ENCODE results near the gene SORCS2. TPM values are rescaled to one million over a fixed set of nuclear protein-coding genes. Genes with fewer than 3 reads are reported as not detected.

SORCS2 gene
- total RNA-seq, 1 donor from 2014 or later = 10.9 TPM

DNA sequence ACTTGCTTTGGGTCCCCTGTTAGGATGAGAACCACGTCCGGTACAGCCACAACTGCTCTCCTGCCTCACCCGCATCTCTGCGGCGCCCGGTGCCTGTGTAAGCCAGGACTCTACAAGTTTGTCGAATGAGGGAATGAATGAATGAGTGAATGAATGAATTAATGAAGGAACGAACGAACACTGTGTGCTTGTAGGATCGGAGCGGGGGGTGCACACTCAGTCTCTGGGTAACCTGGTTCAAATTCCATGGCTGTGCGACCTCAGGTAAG is 443.8 kb downstream of the SORCS2 start:
- TF ChIP-seq, protein P1, sequence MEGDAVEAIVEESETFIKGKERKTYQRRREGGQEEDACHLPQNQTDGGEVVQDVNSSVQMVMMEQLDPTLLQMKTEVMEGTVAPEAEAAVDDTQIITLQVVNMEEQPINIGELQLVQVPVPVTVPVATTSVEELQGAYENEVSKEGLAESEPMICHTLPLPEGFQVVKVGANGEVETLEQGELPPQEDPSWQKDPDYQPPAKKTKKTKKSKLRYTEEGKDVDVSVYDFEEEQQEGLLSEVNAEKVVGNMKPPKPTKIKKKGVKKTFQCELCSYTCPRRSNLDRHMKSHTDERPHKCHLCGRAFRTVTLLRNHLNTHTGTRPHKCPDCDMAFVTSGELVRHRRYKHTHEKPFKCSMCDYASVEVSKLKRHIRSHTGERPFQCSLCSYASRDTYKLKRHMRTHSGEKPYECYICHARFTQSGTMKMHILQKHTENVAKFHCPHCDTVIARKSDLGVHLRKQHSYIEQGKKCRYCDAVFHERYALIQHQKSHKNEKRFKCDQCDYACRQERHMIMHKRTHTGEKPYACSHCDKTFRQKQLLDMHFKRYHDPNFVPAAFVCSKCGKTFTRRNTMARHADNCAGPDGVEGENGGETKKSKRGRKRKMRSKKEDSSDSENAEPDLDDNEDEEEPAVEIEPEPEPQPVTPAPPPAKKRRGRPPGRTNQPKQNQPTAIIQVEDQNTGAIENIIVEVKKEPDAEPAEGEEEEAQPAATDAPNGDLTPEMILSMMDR (IDR thresholded peaks at IDR 0.05) = no peak
- H3K9me3 Mint-ChIP-seq (ENCODE audit: low read depth) = no peaks in the 10 kb centered on the region
- DNase-seq (ENCODE audit: low spot score) = no peak
- no peak overlapping the region for H3K4me3 Mint-ChIP-seq (ENCODE audit: unreplicated experiment)
- H3K4me1 Mint-ChIP-seq (ENCODE audit: low read depth) = peaks cover under 1% of the 10 kb centered on the region
- H3K27me3 Mint-ChIP-seq (ENCODE audit: low read depth) = peaks cover 32% of the 10 kb centered on the region
- peaks cover 2% of the 10 kb centered on the region for H3K36me3 Mint-ChIP-seq (ENCODE audit: low read depth)
- no peak overlapping the region for H3K27ac Mint-ChIP-seq (ENCODE audit: unreplicated experiment)

DNA sequence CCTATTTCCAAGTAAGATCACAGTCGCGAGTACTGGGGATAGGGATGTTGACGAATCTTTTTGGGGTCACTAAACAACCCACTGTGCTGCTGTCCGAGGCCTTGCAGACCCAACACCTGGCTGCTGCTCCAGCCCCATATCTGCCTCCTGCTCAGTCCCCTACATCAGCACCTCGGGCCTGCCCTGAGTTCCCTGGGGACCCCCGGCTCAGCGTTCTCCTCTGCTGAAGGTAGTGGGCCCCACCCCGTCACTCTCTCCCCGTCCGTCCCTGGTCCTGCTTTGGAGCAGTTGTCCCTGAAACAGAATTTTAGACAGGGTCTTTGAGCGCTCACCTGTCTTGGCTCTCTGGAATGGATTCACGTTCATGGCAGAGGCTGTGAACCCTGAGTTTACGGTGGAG is 444.8 kb downstream of the SORCS2 start:
- no peak overlapping the region for H3K27ac Mint-ChIP-seq (ENCODE audit: unreplicated experiment)

DNA sequence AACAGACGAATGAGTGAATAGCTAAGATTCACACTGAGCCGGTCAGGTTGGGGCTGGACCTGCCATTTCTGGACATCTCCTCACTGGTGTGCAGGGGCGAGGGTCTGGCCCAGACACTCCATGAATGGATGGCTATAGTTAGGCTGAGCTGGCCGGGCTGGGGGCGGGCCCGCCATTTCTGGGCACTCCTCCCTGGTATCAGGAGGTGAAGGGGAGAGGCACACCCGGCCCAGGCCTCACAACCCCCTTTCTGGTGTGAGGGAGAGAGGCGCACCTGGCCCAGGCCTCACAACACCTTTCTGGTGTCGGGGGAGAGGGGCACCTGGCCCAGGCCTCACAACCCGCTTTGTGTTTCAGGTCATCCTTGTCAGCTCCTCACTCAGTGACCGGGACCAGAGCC is 445.6 kb downstream of the SORCS2 start:
- Mint-ChIP-seq H3K4me3 (ENCODE audit: unreplicated experiment) (no peak overlapping the region), H3K27me3 (ENCODE audit: low read depth) (peaks cover 45% of the 10 kb centered on the region), H3K4me1 (ENCODE audit: low read depth) (no peaks in the 10 kb centered on the region), H3K9me3 (ENCODE audit: low read depth) (peaks cover 2% of the 10 kb centered on the region), H3K27ac (ENCODE audit: unreplicated experiment) (no peak overlapping the region), H3K36me3 (ENCODE audit: low read depth) (peaks cover 5% of the 10 kb centered on the region)
- TF ChIP-seq, protein P1 (IDR thresholded peaks at IDR 0.05) = no peak
- no peak for DNase-seq (ENCODE audit: low spot score)

More for the DNA sequence above, 444.8 kb downstream of the SORCS2 start:
- TF ChIP-seq, protein P1 (IDR thresholded peaks at IDR 0.05) = no peak
- Mint-ChIP-seq H3K36me3 (ENCODE audit: low read depth) (peaks cover 5% of the 10 kb centered on the region), H3K27me3 (ENCODE audit: low read depth) (peaks cover 38% of the 10 kb centered on the region), H3K4me3 (ENCODE audit: unreplicated experiment) (no peak overlapping the region), H3K4me1 (ENCODE audit: low read depth) (no peaks in the 10 kb centered on the region), H3K9me3 (ENCODE audit: low read depth) (peaks cover 2% of the 10 kb centered on the region)
- no peak for DNase-seq (ENCODE audit: low spot score)

DNA sequence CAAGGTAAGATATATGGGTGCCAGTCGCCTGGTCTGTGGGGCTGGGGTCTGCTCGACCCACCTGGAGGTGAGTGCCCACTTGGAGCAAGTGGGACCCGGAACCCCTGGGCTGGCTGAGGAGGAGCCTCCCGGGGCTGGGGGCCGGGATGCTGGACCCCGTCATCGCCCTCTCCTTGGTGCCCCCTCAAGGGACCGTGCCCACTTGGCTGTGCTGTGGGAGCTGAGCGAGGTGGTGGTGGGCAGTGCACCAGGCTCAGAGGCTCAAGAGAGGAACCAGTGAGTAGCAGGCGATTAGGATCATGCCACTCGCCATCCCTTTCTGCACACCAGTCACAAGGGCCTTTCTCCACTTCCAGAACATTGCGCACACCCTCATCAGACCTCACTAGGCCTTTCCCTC is 446.2 kb downstream of the SORCS2 start:
- TF ChIP-seq, protein P1 (IDR thresholded peaks at IDR 0.05) = no peak
- H3K9me3 Mint-ChIP-seq (ENCODE audit: low read depth) = peaks cover 2% of the 10 kb centered on the region
- DNase-seq (ENCODE audit: low spot score) = no peak
- peaks cover 5% of the 10 kb centered on the region for H3K36me3 Mint-ChIP-seq (ENCODE audit: low read depth)
- no peak overlapping the region for H3K27ac Mint-ChIP-seq (ENCODE audit: unreplicated experiment)
- no peak overlapping the region for H3K4me3 Mint-ChIP-seq (ENCODE audit: unreplicated experiment)
- H3K27me3 Mint-ChIP-seq (ENCODE audit: low read depth) = peaks cover 44% of the 10 kb centered on the region
- no peaks in the 10 kb centered on the region for H3K4me1 Mint-ChIP-seq (ENCODE audit: low read depth)

DNA sequence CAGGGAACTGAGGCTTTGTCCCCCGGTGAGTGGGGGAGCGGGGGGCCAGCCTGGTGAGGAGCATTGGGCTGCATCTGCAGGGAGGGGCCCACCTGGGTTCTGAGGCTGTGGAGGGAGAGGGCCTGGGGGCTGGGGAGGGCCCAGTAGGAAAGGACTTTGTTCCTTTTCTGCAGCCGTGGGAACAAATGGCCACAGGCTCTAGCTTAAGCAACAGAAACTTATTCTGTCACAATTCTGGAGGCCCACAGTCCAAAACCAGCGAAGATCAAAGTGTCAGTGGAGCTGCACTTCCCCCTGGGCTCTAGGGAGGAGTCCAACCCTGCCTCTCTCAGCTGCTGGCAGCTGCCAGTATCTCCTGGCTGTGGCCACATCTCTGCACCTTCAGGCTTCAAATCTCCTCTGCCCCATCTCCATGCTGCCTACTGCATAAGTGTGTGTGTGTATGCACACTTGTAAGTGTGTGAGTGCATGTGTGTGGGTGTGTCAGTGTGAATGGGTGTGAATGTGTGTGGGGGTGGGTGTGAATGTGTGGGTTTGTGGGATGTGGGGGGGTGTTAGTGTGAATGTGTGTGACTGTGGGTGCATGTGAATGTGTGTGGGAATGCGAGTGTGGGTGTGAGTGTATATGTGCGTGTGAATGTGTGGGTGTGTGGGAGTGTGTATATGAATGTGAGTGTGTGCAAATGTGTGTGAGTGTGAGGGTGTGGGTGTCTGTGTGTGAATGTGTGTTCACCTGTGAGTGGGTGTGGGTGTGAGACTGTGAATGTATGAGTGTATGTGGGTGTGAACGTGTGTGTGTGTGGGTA is 446.8 kb downstream of the SORCS2 start:
- H3K9me3 Mint-ChIP-seq (ENCODE audit: low read depth) = peaks cover 2% of the 10 kb centered on the region

More for the DNA sequence above, 446.8 kb downstream of the SORCS2 start:
- H3K27me3 Mint-ChIP-seq (ENCODE audit: low read depth) = peaks cover 40% of the 10 kb centered on the region
- TF ChIP-seq, protein P1 (IDR thresholded peaks at IDR 0.05) = no peak
- DNase-seq (ENCODE audit: low spot score) = no peak
- no peak overlapping the region for H3K27ac Mint-ChIP-seq (ENCODE audit: unreplicated experiment)
- peaks cover 5% of the 10 kb centered on the region for H3K36me3 Mint-ChIP-seq (ENCODE audit: low read depth)
- no peak overlapping the region for H3K4me3 Mint-ChIP-seq (ENCODE audit: unreplicated experiment)
- H3K4me1 Mint-ChIP-seq (ENCODE audit: low read depth) = no peaks in the 10 kb centered on the region

Measured in chondrocyte (in vitro differentiated cells).